ENCODE data around the gene HPCA.

HPCA gene

GRCh38 chr1:32858791-32859190 lies 27.5 kb upstream of the HPCA start:
- DNase-seq: no peak
- Histone ChIP-seq H3K79me2 (ENCODE audit: control insufficient read depth, insufficient read depth, low read length, poor library complexity) (no peaks in the 10 kb centered on the region), H3K4me3 (ENCODE audit: low read depth, low read length) (no peak overlapping the region), H4K8ac (ENCODE audit: low read depth, low read length) (no peak overlapping the region), H3K9ac (ENCODE audit: low read length) (no peak overlapping the region), H3K4ac (ENCODE audit: low read depth, low read length) (no peak overlapping the region), H2BK5ac (ENCODE audit: low read depth, low read length, poor library complexity) (no peak overlapping the region), H3K18ac (ENCODE audit: low read length) (no peak overlapping the region), H3K4me1 (ENCODE audit: control insufficient read depth in 1 of 2, insufficient read depth in 2 of 2, low read length in 2 of 2) (no peaks in the 10 kb centered on the region), H3K27me3 (ENCODE audit: insufficient read depth, low read length) (no peaks in the 10 kb centered on the region), H3K27ac (ENCODE audit: low read depth, low read length) (no peak overlapping the region), H2AK5ac (ENCODE audit: low read length) (no peak overlapping the region), H4K12ac (ENCODE audit: low read depth, low read length) (no peak overlapping the region), H3K23ac (ENCODE audit: low read length) (no peak overlapping the region), H2BK12ac (ENCODE audit: low read length) (no peak overlapping the region), H2AFZ (ENCODE audit: insufficient read depth, low read length, poor library complexity) (no peak overlapping the region), H3K36me3 (ENCODE audit: control insufficient read depth in 1 of 2, insufficient read depth in 2 of 2, low read length in 2 of 2) (peaks cover 2 to 16% of the 10 kb centered on the region in 2 experiments), H3K4me2 (ENCODE audit: low read length) (no peak overlapping the region), H3K79me1 (ENCODE audit: low read length) (no peaks in the 10 kb centered on the region), H4K91ac (ENCODE audit: low read depth, low read length) (no peak overlapping the region), H3K9me3 (ENCODE audit: insufficient read depth, low read depth, low read length) (peaks cover 2% of the 10 kb centered on the region), H2BK120ac (ENCODE audit: insufficient read depth, low read length, poor library complexity) (no peak overlapping the region), H3K14ac (ENCODE audit: low read length) (no peak overlapping the region)
- no CpG with 5 or more reads among the region's 7 CpGs for WGBS (ENCODE audit: extremely low coverage, insufficient coverage, insufficient read length)

DNA sequence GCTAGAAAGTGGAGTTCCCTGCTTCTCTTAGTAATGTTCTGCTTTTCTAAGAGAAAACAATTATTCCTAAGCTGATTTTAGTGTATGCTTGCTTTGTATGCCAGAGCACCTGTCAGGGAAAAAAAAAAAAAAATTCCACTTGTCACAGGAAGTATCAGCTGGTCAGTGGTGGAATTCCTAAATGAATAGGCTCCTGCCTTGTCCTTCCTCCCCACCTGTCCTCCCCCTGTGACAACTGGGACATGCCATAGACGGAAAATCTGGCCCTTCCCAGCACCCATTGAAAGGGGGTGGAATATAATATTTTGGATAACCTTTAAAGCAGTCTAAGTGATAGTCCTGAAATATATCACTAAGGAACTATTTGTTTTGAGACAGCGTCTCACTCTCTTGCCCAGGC lies 26.4 kb upstream of the HPCA start:
- Histone ChIP-seq H3K36me3 (ENCODE audit: control insufficient read depth in 1 of 2, insufficient read depth in 2 of 2, low read length in 2 of 2) (peaks cover 2 to 14% of the 10 kb centered on the region in 2 experiments), H2BK12ac (ENCODE audit: low read length) (no peak overlapping the region), H2AFZ (ENCODE audit: insufficient read depth, low read length, poor library complexity) (no peak overlapping the region), H3K79me1 (ENCODE audit: low read length) (no peaks in the 10 kb centered on the region), H2AK5ac (ENCODE audit: low read length) (no peak overlapping the region), H3K79me2 (ENCODE audit: control insufficient read depth, insufficient read depth, low read length, poor library complexity) (no peaks in the 10 kb centered on the region), H3K14ac (ENCODE audit: low read length) (no peak overlapping the region), H3K18ac (ENCODE audit: low read length) (no peak overlapping the region), H3K27me3 (ENCODE audit: insufficient read depth, low read length) (no peaks in the 10 kb centered on the region), H4K91ac (ENCODE audit: low read depth, low read length) (no peak overlapping the region), H3K27ac (ENCODE audit: low read depth, low read length) (no peak overlapping the region), H2BK5ac (ENCODE audit: low read depth, low read length, poor library complexity) (no peak overlapping the region), H2BK120ac (ENCODE audit: insufficient read depth, low read length, poor library complexity) (no peak overlapping the region), H4K8ac (ENCODE audit: low read depth, low read length) (no peak overlapping the region), H3K4me1 (ENCODE audit: control insufficient read depth in 1 of 2, insufficient read depth in 2 of 2, low read length in 2 of 2) (no peaks in the 10 kb centered on the region), H3K4me2 (ENCODE audit: low read length) (no peak overlapping the region), H3K23ac (ENCODE audit: low read length) (no peak overlapping the region), H3K9ac (ENCODE audit: low read length) (no peak overlapping the region), H3K4ac (ENCODE audit: low read depth, low read length) (no peak overlapping the region), H3K9me3 (ENCODE audit: insufficient read depth, low read depth, low read length) (peaks cover 2% of the 10 kb centered on the region), H4K12ac (ENCODE audit: low read depth, low read length) (no peak overlapping the region), H3K4me3 (ENCODE audit: low read depth, low read length) (no peak overlapping the region)
- no peak for DNase-seq
- no CpG with 5 or more reads among the region's 2 CpGs for WGBS (ENCODE audit: extremely low coverage, insufficient coverage, insufficient read length)

- Histone ChIP-seq H2BK12ac (ENCODE audit: low read length) (no peak overlapping the region), H3K9me3 (ENCODE audit: insufficient read depth, low read depth, low read length) (peaks cover 2% of the 10 kb centered on the region), H2AK5ac (ENCODE audit: low read length) (no peak overlapping the region), H3K9ac (ENCODE audit: low read length) (no peak overlapping the region), H4K12ac (ENCODE audit: low read depth, low read length) (no peak overlapping the region), H3K36me3 (ENCODE audit: control insufficient read depth in 1 of 2, insufficient read depth in 2 of 2, low read length in 2 of 2) (peaks cover 2 to 14% of the 10 kb centered on the region in 2 experiments), H3K27ac (ENCODE audit: low read depth, low read length) (no peak overlapping the region), H3K4ac (ENCODE audit: low read depth, low read length) (no peak overlapping the region), H3K79me2 (ENCODE audit: control insufficient read depth, insufficient read depth, low read length, poor library complexity) (no peaks in the 10 kb centered on the region), H3K23ac (ENCODE audit: low read length) (no peak overlapping the region), H2BK5ac (ENCODE audit: low read depth, low read length, poor library complexity) (no peak overlapping the region), H4K8ac (ENCODE audit: low read depth, low read length) (no peak overlapping the region), H2AFZ (ENCODE audit: insufficient read depth, low read length, poor library complexity) (no peak overlapping the region), H3K18ac (ENCODE audit: low read length) (no peak overlapping the region), H3K4me3 (ENCODE audit: low read depth, low read length) (no peak overlapping the region), H3K4me2 (ENCODE audit: low read length) (no peak overlapping the region), H3K4me1 (ENCODE audit: control insufficient read depth in 1 of 2, insufficient read depth in 2 of 2, low read length in 2 of 2) (no peaks in the 10 kb centered on the region), H4K91ac (ENCODE audit: low read depth, low read length) (no peak overlapping the region), H3K14ac (ENCODE audit: low read length) (no peak overlapping the region), H2BK120ac (ENCODE audit: insufficient read depth, low read length, poor library complexity) (no peak overlapping the region), H3K27me3 (ENCODE audit: insufficient read depth, low read length) (no peaks in the 10 kb centered on the region), H3K79me1 (ENCODE audit: low read length) (no peaks in the 10 kb centered on the region)
- no peak for DNase-seq
These were observed 25.7 kb upstream of the HPCA start for GRCh38 chr1:32860566-32860965.

DNA sequence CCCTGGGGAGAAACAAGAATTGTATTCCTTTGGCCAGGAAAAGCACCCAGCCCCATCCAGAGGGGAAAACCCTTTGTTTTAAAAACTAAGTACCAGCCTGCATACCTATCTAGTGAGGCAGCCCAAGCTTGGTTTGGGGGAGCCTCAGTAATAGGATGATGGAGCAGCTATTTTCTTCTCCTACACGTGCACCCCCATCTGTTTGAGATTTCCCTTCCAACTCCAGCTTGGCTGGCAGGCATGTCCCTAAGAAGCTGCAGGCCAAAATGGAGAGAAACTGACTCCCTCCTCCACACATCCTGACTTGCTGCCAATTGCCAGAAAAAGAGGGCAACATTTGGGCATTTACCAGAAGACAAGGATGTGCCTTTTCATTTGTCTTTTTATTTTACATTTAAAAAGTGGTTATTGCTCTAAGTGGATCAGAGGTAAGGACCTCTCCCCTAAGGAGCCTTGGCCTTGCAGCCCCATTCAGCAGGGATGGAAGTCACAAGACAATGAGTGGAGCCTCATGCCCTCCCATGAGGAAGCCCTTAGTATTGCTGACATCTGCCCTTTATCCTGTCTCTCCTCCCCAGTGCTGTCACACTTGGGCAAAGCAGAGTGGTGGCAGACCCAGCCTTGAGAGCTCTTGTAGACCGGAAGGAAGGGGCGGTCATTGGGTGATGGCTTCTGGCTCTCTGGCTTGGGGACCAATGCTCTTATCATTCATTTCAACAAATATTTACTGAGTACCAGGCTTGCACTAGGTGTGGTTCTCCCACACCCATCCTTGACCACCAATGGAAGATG lies 24.2 kb upstream of the HPCA start:
- Histone ChIP-seq H3K4me3 (ENCODE audit: low read depth, low read length) (no peak overlapping the region), H3K9me3 (ENCODE audit: insufficient read depth, low read depth, low read length) (peaks cover 2% of the 10 kb centered on the region), H2AK5ac (ENCODE audit: low read length) (no peak overlapping the region), H3K14ac (ENCODE audit: low read length) (no peak overlapping the region), H4K12ac (ENCODE audit: low read depth, low read length) (no peak overlapping the region), H3K27me3 (ENCODE audit: insufficient read depth, low read length) (no peaks in the 10 kb centered on the region), H2BK5ac (ENCODE audit: low read depth, low read length, poor library complexity) (no peak overlapping the region), H3K18ac (ENCODE audit: low read length) (no peak overlapping the region), H3K4me2 (ENCODE audit: low read length) (no peak overlapping the region), H3K79me1 (ENCODE audit: low read length) (no peaks in the 10 kb centered on the region), H2AFZ (ENCODE audit: insufficient read depth, low read length, poor library complexity) (no peak overlapping the region), H3K36me3 (ENCODE audit: control insufficient read depth in 1 of 2, insufficient read depth in 2 of 2, low read length in 2 of 2) (peaks cover 0 to 8% of the 10 kb centered on the region in 2 experiments), H3K4me1 (ENCODE audit: control insufficient read depth in 1 of 2, insufficient read depth in 2 of 2, low read length in 2 of 2) (no peaks in the 10 kb centered on the region), H2BK12ac (ENCODE audit: low read length) (no peak overlapping the region), H3K23ac (ENCODE audit: low read length) (no peak overlapping the region), H3K9ac (ENCODE audit: low read length) (no peak overlapping the region), H4K8ac (ENCODE audit: low read depth, low read length) (no peak overlapping the region), H2BK120ac (ENCODE audit: insufficient read depth, low read length, poor library complexity) (no peak overlapping the region), H3K4ac (ENCODE audit: low read depth, low read length) (no peak overlapping the region), H3K79me2 (ENCODE audit: control insufficient read depth, insufficient read depth, low read length, poor library complexity) (no peaks in the 10 kb centered on the region), H3K27ac (ENCODE audit: low read depth, low read length) (no peak overlapping the region), H4K91ac (ENCODE audit: low read depth, low read length) (no peak overlapping the region)
- no CpG with 5 or more reads among the region's 3 CpGs for WGBS (ENCODE audit: extremely low coverage, insufficient coverage, insufficient read length)
- DNase-seq: no peak
